ENCODE results near the gene SLC1A7. TPM values are rescaled to one million over a fixed set of nuclear protein-coding genes. Genes with fewer than 3 reads are reported as not detected.
"Not testable (repeated sequence)": the region's sequence is repeated elsewhere in the genome, so short reads cannot be mapped to it uniquely, and the experiment has no call there.

The SLC1A7 gene
- polyA plus RNA-seq, 2 of the 4 experiments (the other 2 are of a cell fraction), result 0.04 to 0.12 TPM

- TF ChIP-seq FOXS1 (CRISPR knock-in tag; IDR thresholded peaks at IDR 0.05), result no peak
- TF ChIP-seq KDM5A (IDR thresholded peaks at IDR 0.05), result no peak
These were observed 45.0 kb upstream of the SLC1A7 start (continued) for GRCh38 chr1:53187401-53187800.

- Histone ChIP-seq H3K9me3 (no peaks in the 10 kb centered on the region), H3K4me3 (no peak overlapping the region), H3K27ac (no peak overlapping the region), H3K4me1 (peaks cover 14% of the 10 kb centered on the region; the same call in 2 of the 3 replicates), H3K4me2 (no peak overlapping the region)
- 28% methylated on average over 3 of the region's 3 CpGs for WGBS (ENCODE audit: missing lambda C conversion rate)
- no peak for DNase-seq (ENCODE audit: low read depth in 1 of 2, low spot score in 1 of 2)
- ChIA-PET POLR2A (interaction anchor here (0.5 kb wide), 1 partner anchor 223 kb away, joined by 4 read pairs; no protein-coding TSS in a partner anchor), CTCF (interaction anchor here (0.6 to 3.0 kb wide), 20 partner anchors 9 to 463 kb away, joined by 3 to 24 read pairs (median 3); partner anchors contain the start of genes CPT2 and ECHDC2)
- TF ChIP-seq TP53 (CRISPR knock-in tag; IDR thresholded peaks at IDR 0.05) (no peak), ATOH8 (CRISPR knock-in tag; IDR thresholded peaks at IDR 0.05; ENCODE audit: low read depth) (no peak), CEBPB (IDR thresholded peaks at IDR 0.05) (no peak), FOSL2 (IDR thresholded peaks at IDR 0.05) (no peak), FOSL2 (CRISPR knock-in tag; IDR thresholded peaks at IDR 0.05) (no peak), KDM5A (IDR thresholded peaks at IDR 0.05) (no peak), RFX5 (IDR thresholded peaks at IDR 0.05) (no peak), HOXB5 (CRISPR knock-in tag; IDR thresholded peaks at IDR 0.05) (no peak), BCL3 (IDR thresholded peaks at IDR 0.05) (no peak), EHF (CRISPR knock-in tag; IDR thresholded peaks at IDR 0.05) (no peak), ESRRA (IDR thresholded peaks at IDR 0.05; ENCODE audit: borderline replicate concordance, low read length) (no peak), CHD2 (IDR thresholded peaks at IDR 0.05; ENCODE audit: low read length, partially characterized antibody) (no peak), HOXB13 (CRISPR knock-in tag; IDR thresholded peaks at IDR 0.05; ENCODE audit: low read depth) (no peak), POLR2AphosphoS2 (conservative IDR thresholded peaks at IDR 0.05; ENCODE audit: low read length) (no peak), FOSB (CRISPR knock-in tag; IDR thresholded peaks at IDR 0.05) (no peak), RAD21 (conservative IDR thresholded peaks at IDR 0.05 in 1 of 2, IDR thresholded peaks at IDR 0.05 in 1 of 2) (no peak), JUN (IDR thresholded peaks at IDR 0.05) (no peak)
- ATAC-seq, result no peak
- FAIRE-seq, result no peak
These were observed 44.1 kb upstream of the SLC1A7 start for GRCh38 chr1:53186533-53186932.

- H3K4me3 ChIP-seq; H3K4me2 ChIP-seq; DNase-seq (ENCODE audit: low read depth in 1 of 2, low spot score in 1 of 2); H3K27ac ChIP-seq; ATAC-seq; H3K9me3 ChIP-seq; FAIRE-seq: not testable (repeated sequence)
- ChIA-PET CTCF (interaction anchor here (0.6 to 3.0 kb wide), 20 partner anchors 9 to 462 kb away, joined by 3 to 24 read pairs (median 3); partner anchors contain the start of genes CPT2 and ECHDC2), POLR2A (interaction anchor here (0.5 kb wide), 1 partner anchor 223 kb away, joined by 4 read pairs; no protein-coding TSS in a partner anchor)
- WGBS (ENCODE audit: missing lambda C conversion rate), result 51% methylated on average over 2 of the region's 2 CpGs
- H3K4me1 ChIP-seq, result peaks cover 14% of the 10 kb centered on the region; the same call in 2 of the 3 replicates
- peak; percentile 20; the same call in 2 of the 3 replicates for TF ChIP-seq CTCF (IDR thresholded peaks at IDR 0.05)
These were observed 43.5 kb upstream of the SLC1A7 start for GRCh38 chr1:53185955-53186297.

Data from A549 (cell line).